Liver (tissue), 9 donors: ENCODE results near the gene ULK4. TPM values are rescaled to one million over a fixed set of nuclear protein-coding genes. Genes with fewer than 3 reads are reported as not detected.

Source experiments
- DNase-seq: peaks from one replicate; pipeline ENCODE4 v3.0.0-alpha.2; 2017; ENCODE audit warnings: low spot score
- H3K27ac ChIP-seq, 2 donors: one replicate each; pipeline ENCODE4 v1.7.0; 2013; ENCODE audit warnings: inconsistent platforms in 2 of 2, low read length in 2 of 2, control low read depth in 1 of 2, low read depth in 1 of 2, mild to moderate bottlenecking in 1 of 2
- H3K27me3 ChIP-seq, 4 donors: one replicate each; pipeline versions ENCODE4 v1.6.1 to v1.7.0; 2013; ENCODE audit warnings: low read length in 3 of 4, inconsistent platforms in 1 of 4, mild to moderate bottlenecking in 1 of 4, moderate library complexity in 1 of 4; ENCODE audit not compliant: control insufficient read depth in 4 of 4, insufficient read depth in 4 of 4
- H3K36me3 ChIP-seq, 4 donors: one replicate each; pipeline versions ENCODE4 v1.6.1 to v1.7.0; 2013; ENCODE audit warnings: low read length in 3 of 4, mild to moderate bottlenecking in 3 of 4, low read depth in 1 of 4, moderate library complexity in 1 of 4; ENCODE audit not compliant: control insufficient read depth in 4 of 4, insufficient read depth in 3 of 4
- H3K4me1 ChIP-seq, 4 donors: one replicate each; pipeline versions ENCODE4 v1.6.1 to v1.7.0; 2013; ENCODE audit warnings: low read length in 3 of 4, mild to moderate bottlenecking in 3 of 4, moderate library complexity in 1 of 4; ENCODE audit not compliant: control insufficient read depth in 4 of 4, insufficient read depth in 4 of 4
- H3K4me3 ChIP-seq, 3 donors: one replicate each; pipeline versions ENCODE4 v1.6.1 to v1.7.0; 2013; ENCODE audit warnings: low read length in 3 of 3, control low read depth in 1 of 3, low read depth in 1 of 3, mild to moderate bottlenecking in 1 of 3
- H3K9ac ChIP-seq, 2 donors: one replicate each; pipeline ENCODE4 v1.7.0; 2013; ENCODE audit warnings: low read length in 2 of 2, mild to moderate bottlenecking in 2 of 2, moderate library complexity in 2 of 2, control low read depth in 1 of 2, low read depth in 1 of 2
- H3K9me3 ChIP-seq, 4 donors: one replicate each; pipeline versions ENCODE4 v1.6.1 to v1.7.0; 2013; ENCODE audit warnings: low read length in 3 of 4; ENCODE audit not compliant: control insufficient read depth in 4 of 4
- ATF3 ChIP-seq: IDR thresholded peaks from 2 replicates; pipeline ENCODE4 v1.6.1; 2016; ENCODE audit warnings: antibody characterized with exemption
- CTCF ChIP-seq: fragments of 150-350 bp; IDR thresholded peaks from 2 replicates; pipeline ENCODE4 v1.5.1; 2017; ENCODE audit warnings: improper control_type of control experiment, low read depth, low read length; ENCODE audit not compliant: missing input control
- EGR1 ChIP-seq, 2 donors: IDR thresholded peaks; 2 replicates each; pipeline ENCODE4 v1.6.1; 2016 to 2018; ENCODE audit warnings: antibody characterized with exemption in 2 of 2, low read depth in 2 of 2
- FOXA1 ChIP-seq: IDR thresholded peaks from 2 replicates; pipeline ENCODE4 v1.6.1; 2016; ENCODE audit warnings: antibody characterized with exemption
- FOXA2 ChIP-seq: IDR thresholded peaks from 2 replicates; pipeline ENCODE4 v1.6.1; 2016; ENCODE audit warnings: antibody characterized with exemption
- GABPA ChIP-seq, 2 donors: IDR thresholded peaks in 1 of 2; conservative IDR thresholded peaks in 1 of 2; 2 replicates each; pipeline ENCODE4 v1.6.1; 2016; ENCODE audit warnings: antibody characterized with exemption in 2 of 2, mild to moderate bottlenecking in 1 of 2, moderate library complexity in 1 of 2
- HNF4A ChIP-seq, 2 donors: conservative IDR thresholded peaks; 2 replicates each; pipeline ENCODE4 v1.6.1; 2016; ENCODE audit warnings: antibody characterized with exemption in 2 of 2, mild to moderate bottlenecking in 2 of 2
- JUND ChIP-seq, 2 donors: IDR thresholded peaks; 2 replicates each; pipeline ENCODE4 v1.6.1; 2016; ENCODE audit warnings: antibody characterized with exemption in 2 of 2
- MAX ChIP-seq: IDR thresholded peaks from 2 replicates; pipeline ENCODE4 v1.6.1; 2016; ENCODE audit warnings: antibody characterized with exemption
- NR2F2 ChIP-seq: IDR thresholded peaks from 2 replicates; pipeline ENCODE4 v1.6.1; 2016; ENCODE audit warnings: antibody characterized with exemption
- RAD21 ChIP-seq, 2 donors: IDR thresholded peaks; 2 replicates each; pipeline ENCODE4 v1.6.1; 2016; ENCODE audit warnings: antibody characterized with exemption in 2 of 2, mild to moderate bottlenecking in 2 of 2
- REST ChIP-seq: IDR thresholded peaks from 2 replicates; pipeline ENCODE4 v1.6.1; 2016; ENCODE audit warnings: antibody characterized with exemption, mild to moderate bottlenecking
- RXRA ChIP-seq, 2 donors: IDR thresholded peaks; 2 replicates each; pipeline ENCODE4 v1.6.1; 2017 to 2018; ENCODE audit warnings: antibody characterized with exemption in 2 of 2, mild to moderate bottlenecking in 1 of 2
- SP1 ChIP-seq: IDR thresholded peaks from 2 replicates; pipeline ENCODE4 v1.6.1; 2018; ENCODE audit warnings: antibody characterized with exemption, mild to moderate bottlenecking
- TAF1 ChIP-seq: conservative IDR thresholded peaks from 2 replicates; pipeline ENCODE4 v1.6.1; 2016; ENCODE audit warnings: antibody characterized with exemption, mild to moderate bottlenecking
- YY1 ChIP-seq: IDR thresholded peaks from 2 replicates; pipeline ENCODE4 v1.6.1; 2016; ENCODE audit warnings: antibody characterized with exemption, mild to moderate bottlenecking
- ZBTB33 ChIP-seq: IDR thresholded peaks from 2 replicates; pipeline ENCODE4 v1.6.1; 2016; ENCODE audit warnings: antibody characterized with exemption
- WGBS: extraction: QIAGEN DNeasy Blood & Tissue Kit; methylation state at CpG from one replicate; pipeline ENCODE4 v1.1.7; 2013; 5-methylcytosine and 5-hydroxymethylcytosine counted together
- polyA plus RNA-seq, 2 donors: library from polyadenylated mRNA; stranded (reverse) in 1 of 2; unstranded in 1 of 2; fragments of 200-250 nt in 1 of 2; fragments of >200 nt in 1 of 2; fragmentation: Nextera tagmentation in 1 of 2; extraction: Ambion mirVana in 1 of 2; gene quantifications; one replicate each; pipeline versions ENCODE4 v1.2.1 to v1.2.3, GENCODE V29; 2013 to 2015
- total RNA-seq, 2 donors: library from RNA; depleted of rRNA; stranded (reverse); fragments of >200 nt; gene quantifications; one replicate each; pipeline ENCODE4 v1.2.3, GENCODE V29; 2014
- donor health status: healthy.
- donor health status: healthy.
- donor health status: healthy.
- donor health status: healthy.
- donor health status: healthy.

ULK4 gene
- total and polyA plus RNA-seq, 4 donors, result 1.1 to 11.5 (median 3.2) TPM

GRCh38 chr3:41833628-41834027, 128.3 kb downstream of the ULK4 start (continued):
- TF ChIP-seq CTCF (no peak), MAX (no peak), NR2F2 (no peak), FOXA2 (no peak), TAF1 (no peak), YY1 (no peak), SP1 (no peak)

- H3K27ac ChIP-seq, result no peak overlapping the region
- 82% methylated on average over 3 of the region's 3 CpGs for WGBS
- H3K4me1 ChIP-seq, result no peaks in the 10 kb centered on the region
These were observed 142.7 kb downstream of the ULK4 start for GRCh38 chr3:41819236-41819635.

More at GRCh38 chr3:41819236-41819635, 142.7 kb downstream of the ULK4 start:
- no peak overlapping the region for H3K9ac ChIP-seq
- DNase-seq, result no peak
- H3K36me3 ChIP-seq, result no peaks in the 10 kb centered on the region
- TF ChIP-seq TAF1 (no peak), SP1 (no peak), FOXA2 (no peak), GABPA (IDR thresholded peaks at IDR 0.05 in 1 of 2, conservative IDR thresholded peaks at IDR 0.05 in 1 of 2) (no peak), FOXA1 (no peak), YY1 (no peak), NR2F2 (no peak), RAD21 (IDR thresholded peaks at IDR 0.05) (no peak), ATF3 (no peak), CTCF (no peak), REST (no peak), ZBTB33 (no peak), HNF4A (conservative IDR thresholded peaks at IDR 0.05) (no peak), JUND (IDR thresholded peaks at IDR 0.05) (no peak), RXRA (IDR thresholded peaks at IDR 0.05) (no peak), MAX (no peak), EGR1 (IDR thresholded peaks at IDR 0.05; ENCODE audit: low read depth in 2 of 2) (no peak)
- no peaks in the 10 kb centered on the region for H3K27me3 ChIP-seq
- no peaks in the 10 kb centered on the region for H3K9me3 ChIP-seq
- H3K4me3 ChIP-seq, result no peak overlapping the region
